ENCODE data around the gene DRAM1. TPM values are rescaled to one million over a fixed set of nuclear protein-coding genes. Genes with fewer than 3 reads are reported as not detected.
"Not testable (repeated sequence)": the region's sequence is repeated elsewhere in the genome, so short reads cannot be mapped to it uniquely, and the experiment has no call there.

DRAM1 gene
- total RNA-seq, 1 donor from 2014 or later: 20.4 TPM

DNA sequence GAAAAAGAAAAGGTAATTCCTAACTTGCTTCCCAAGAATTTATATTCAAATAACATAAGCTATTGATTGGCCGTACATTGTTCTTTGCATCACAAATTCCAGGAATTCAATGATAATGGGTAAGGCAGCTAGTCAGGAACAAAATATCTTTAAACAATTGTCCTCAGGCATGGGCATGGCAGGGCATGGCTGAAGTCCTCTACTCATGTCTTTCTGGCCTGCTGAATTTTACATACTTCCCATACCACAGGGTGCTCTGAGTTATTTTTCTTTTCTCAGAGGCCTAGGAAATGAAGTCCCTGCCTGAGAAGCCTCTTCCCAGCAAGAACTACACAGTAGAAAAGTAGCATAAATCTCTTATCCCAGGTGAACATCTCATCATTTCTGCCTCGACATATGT lies 15.1 kb upstream of the DRAM1 start:
- no peak for FAIRE-seq
- no peak for TF ChIP-seq EZH2 (IDR thresholded peaks at IDR 0.05; ENCODE audit: insufficient read depth, low read length)
- TF ChIP-seq, protein P1, sequence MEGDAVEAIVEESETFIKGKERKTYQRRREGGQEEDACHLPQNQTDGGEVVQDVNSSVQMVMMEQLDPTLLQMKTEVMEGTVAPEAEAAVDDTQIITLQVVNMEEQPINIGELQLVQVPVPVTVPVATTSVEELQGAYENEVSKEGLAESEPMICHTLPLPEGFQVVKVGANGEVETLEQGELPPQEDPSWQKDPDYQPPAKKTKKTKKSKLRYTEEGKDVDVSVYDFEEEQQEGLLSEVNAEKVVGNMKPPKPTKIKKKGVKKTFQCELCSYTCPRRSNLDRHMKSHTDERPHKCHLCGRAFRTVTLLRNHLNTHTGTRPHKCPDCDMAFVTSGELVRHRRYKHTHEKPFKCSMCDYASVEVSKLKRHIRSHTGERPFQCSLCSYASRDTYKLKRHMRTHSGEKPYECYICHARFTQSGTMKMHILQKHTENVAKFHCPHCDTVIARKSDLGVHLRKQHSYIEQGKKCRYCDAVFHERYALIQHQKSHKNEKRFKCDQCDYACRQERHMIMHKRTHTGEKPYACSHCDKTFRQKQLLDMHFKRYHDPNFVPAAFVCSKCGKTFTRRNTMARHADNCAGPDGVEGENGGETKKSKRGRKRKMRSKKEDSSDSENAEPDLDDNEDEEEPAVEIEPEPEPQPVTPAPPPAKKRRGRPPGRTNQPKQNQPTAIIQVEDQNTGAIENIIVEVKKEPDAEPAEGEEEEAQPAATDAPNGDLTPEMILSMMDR (IDR thresholded peaks at IDR 0.05; ENCODE audit: insufficient read depth, low read depth, low read length): no peak
- H3K4me3 Mint-ChIP-seq (ENCODE audit: unreplicated experiment): no peak overlapping the region
- Histone ChIP-seq H3K27me3 (ENCODE audit: insufficient read depth, low read length) (no peaks in the 10 kb centered on the region), H4K20me1 (ENCODE audit: insufficient read depth, low read length) (no peaks in the 10 kb centered on the region), H3K9me3 (ENCODE audit: insufficient read depth, low read depth, low read length) (no peaks in the 10 kb centered on the region), H3K27ac (ENCODE audit: low read depth, low read length) (no peak overlapping the region), H3K4me1 (ENCODE audit: insufficient read depth, low read length) (peaks cover 3% of the 10 kb centered on the region), H3K79me2 (ENCODE audit: insufficient read depth, low read length) (no peaks in the 10 kb centered on the region), H3K9ac (ENCODE audit: low read length) (no peak overlapping the region), H3K4me3 (ENCODE audit: insufficient read depth, low read depth, low read length) (no peak overlapping the region), H3K4me2 (ENCODE audit: low read length) (no peak overlapping the region), H3K36me3 (ENCODE audit: insufficient read depth, low read length) (no peaks in the 10 kb centered on the region), H2AFZ (ENCODE audit: low read depth, low read length) (no peak overlapping the region)
- no peaks in the 10 kb centered on the region for H3K27me3 Mint-ChIP-seq (ENCODE audit: low read depth, unreplicated experiment)
- no peak for DNase-seq (ENCODE audit: low read depth)
- H3K9me3 Mint-ChIP-seq (ENCODE audit: unreplicated experiment): peaks cover 8% of the 10 kb centered on the region
- peaks cover 6% of the 10 kb centered on the region for H3K4me1 Mint-ChIP-seq (ENCODE audit: low read depth, unreplicated experiment)
- no peaks in the 10 kb centered on the region for H3K36me3 Mint-ChIP-seq (ENCODE audit: low read depth, unreplicated experiment)
- no peak overlapping the region for H3K27ac Mint-ChIP-seq (ENCODE audit: unreplicated experiment)

DNA sequence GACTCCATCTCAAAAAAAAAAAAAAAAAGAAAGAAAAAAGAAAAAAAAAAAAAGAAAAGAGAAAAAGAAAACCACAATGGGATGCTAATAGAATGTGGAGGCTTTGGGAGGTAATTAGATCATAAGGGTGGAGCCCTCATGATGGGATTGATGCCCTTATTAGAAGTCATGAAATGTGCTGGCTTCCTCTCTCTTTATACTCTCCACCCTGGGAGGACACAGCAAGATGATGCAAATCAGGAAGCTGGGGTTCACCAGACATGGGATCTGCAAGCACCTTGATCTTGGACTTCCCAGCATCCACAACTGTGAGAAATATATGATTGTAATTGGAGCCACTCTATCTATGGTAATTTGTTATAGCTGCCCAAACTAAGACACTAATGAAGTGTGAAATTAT lies 13.4 kb upstream of the DRAM1 start:
- Histone ChIP-seq H3K27ac (ENCODE audit: low read depth, low read length) (no peak overlapping the region), H4K20me1 (ENCODE audit: insufficient read depth, low read length) (no peaks in the 10 kb centered on the region), H2AFZ (ENCODE audit: low read depth, low read length) (no peak overlapping the region), H3K4me3 (ENCODE audit: insufficient read depth, low read depth, low read length) (no peak overlapping the region), H3K36me3 (ENCODE audit: insufficient read depth, low read length) (no peaks in the 10 kb centered on the region), H3K27me3 (ENCODE audit: insufficient read depth, low read length) (no peaks in the 10 kb centered on the region), H3K4me2 (ENCODE audit: low read length) (no peak overlapping the region), H3K9ac (ENCODE audit: low read length) (no peak overlapping the region), H3K4me1 (ENCODE audit: insufficient read depth, low read length) (no peaks in the 10 kb centered on the region), H3K79me2 (ENCODE audit: insufficient read depth, low read length) (no peaks in the 10 kb centered on the region), H3K9me3 (ENCODE audit: insufficient read depth, low read depth, low read length) (no peaks in the 10 kb centered on the region)
- Mint-ChIP-seq H3K36me3 (ENCODE audit: low read depth, unreplicated experiment) (no peaks in the 10 kb centered on the region), H3K4me3 (ENCODE audit: unreplicated experiment) (no peak overlapping the region), H3K9me3 (ENCODE audit: unreplicated experiment) (peaks cover 8% of the 10 kb centered on the region), H3K4me1 (ENCODE audit: low read depth, unreplicated experiment) (peaks cover 6% of the 10 kb centered on the region), H3K27me3 (ENCODE audit: low read depth, unreplicated experiment) (no peaks in the 10 kb centered on the region), H3K27ac (ENCODE audit: unreplicated experiment) (peak overlapping the region; percentile 26)
- DNase-seq (ENCODE audit: low read depth) (no peak), FAIRE-seq (no peak)
- TF ChIP-seq, protein P1 (IDR thresholded peaks at IDR 0.05; ENCODE audit: insufficient read depth, low read depth, low read length): no peak
- TF ChIP-seq EZH2 (IDR thresholded peaks at IDR 0.05; ENCODE audit: insufficient read depth, low read length): no peak

DNA sequence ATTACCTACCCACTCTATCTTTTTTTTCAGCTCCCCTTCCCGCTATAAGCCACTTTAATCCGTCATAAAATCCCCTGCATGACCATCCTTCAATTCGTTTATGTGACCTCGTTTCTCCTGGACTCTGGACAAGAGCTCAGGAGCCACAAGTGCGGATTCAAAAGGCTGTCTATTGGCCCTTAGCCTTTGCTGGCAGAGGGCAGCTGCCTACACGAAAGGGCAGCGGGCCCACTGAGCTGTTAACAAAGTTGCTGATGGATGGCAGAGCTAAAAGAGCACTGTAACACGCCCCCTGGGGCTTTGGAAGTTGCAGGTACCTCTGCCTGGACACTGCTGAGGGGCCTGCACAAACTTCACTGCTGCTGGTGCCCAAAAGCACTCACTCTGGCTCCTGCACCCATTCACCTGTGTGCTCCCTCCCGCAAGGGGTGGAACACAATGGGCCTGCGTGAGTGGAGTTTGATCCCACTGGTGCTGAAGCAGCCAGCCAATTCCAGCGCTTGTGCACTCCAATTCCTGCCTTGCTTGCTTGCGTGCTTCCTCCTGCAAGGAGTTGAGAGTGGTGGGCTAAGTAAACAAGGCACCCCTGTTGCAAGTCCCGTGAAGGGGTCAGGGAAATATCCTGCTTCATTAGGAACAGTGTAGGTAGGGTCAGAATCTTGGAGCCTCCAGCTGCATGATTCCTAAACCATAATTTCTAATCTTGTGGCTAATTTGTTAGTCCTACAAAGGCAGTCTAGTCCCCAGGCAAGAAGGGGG lies 10.6 kb upstream of the DRAM1 start:
- Histone ChIP-seq H3K27ac (ENCODE audit: low read depth, low read length) (no peak overlapping the region), H4K20me1 (ENCODE audit: insufficient read depth, low read length) (no peaks in the 10 kb centered on the region), H3K4me3 (ENCODE audit: insufficient read depth, low read depth, low read length) (no peak overlapping the region), H3K79me2 (ENCODE audit: insufficient read depth, low read length) (no peaks in the 10 kb centered on the region), H3K36me3 (ENCODE audit: insufficient read depth, low read length) (no peaks in the 10 kb centered on the region), H3K4me1 (ENCODE audit: insufficient read depth, low read length) (no peaks in the 10 kb centered on the region), H3K4me2 (ENCODE audit: low read length) (no peak overlapping the region), H3K9me3 (ENCODE audit: insufficient read depth, low read depth, low read length) (no peaks in the 10 kb centered on the region), H2AFZ (ENCODE audit: low read depth, low read length) (no peak overlapping the region), H3K27me3 (ENCODE audit: insufficient read depth, low read length) (no peaks in the 10 kb centered on the region), H3K9ac (ENCODE audit: low read length) (no peak overlapping the region)
- DNase-seq (ENCODE audit: low read depth) (no peak), FAIRE-seq (no peak)
- H3K27me3 Mint-ChIP-seq (ENCODE audit: low read depth, unreplicated experiment): no peaks in the 10 kb centered on the region
- H3K36me3 Mint-ChIP-seq (ENCODE audit: low read depth, unreplicated experiment): no peaks in the 10 kb centered on the region
- H3K4me3 Mint-ChIP-seq (ENCODE audit: unreplicated experiment): no peak overlapping the region
- peaks cover 8% of the 10 kb centered on the region for H3K9me3 Mint-ChIP-seq (ENCODE audit: unreplicated experiment)
- H3K27ac Mint-ChIP-seq (ENCODE audit: unreplicated experiment): no peak overlapping the region
- TF ChIP-seq, protein P1 (IDR thresholded peaks at IDR 0.05; ENCODE audit: insufficient read depth, low read depth, low read length): no peak
- TF ChIP-seq EZH2 (IDR thresholded peaks at IDR 0.05; ENCODE audit: insufficient read depth, low read length): no peak
- H3K4me1 Mint-ChIP-seq (ENCODE audit: low read depth, unreplicated experiment): peaks cover 3% of the 10 kb centered on the region

DNA sequence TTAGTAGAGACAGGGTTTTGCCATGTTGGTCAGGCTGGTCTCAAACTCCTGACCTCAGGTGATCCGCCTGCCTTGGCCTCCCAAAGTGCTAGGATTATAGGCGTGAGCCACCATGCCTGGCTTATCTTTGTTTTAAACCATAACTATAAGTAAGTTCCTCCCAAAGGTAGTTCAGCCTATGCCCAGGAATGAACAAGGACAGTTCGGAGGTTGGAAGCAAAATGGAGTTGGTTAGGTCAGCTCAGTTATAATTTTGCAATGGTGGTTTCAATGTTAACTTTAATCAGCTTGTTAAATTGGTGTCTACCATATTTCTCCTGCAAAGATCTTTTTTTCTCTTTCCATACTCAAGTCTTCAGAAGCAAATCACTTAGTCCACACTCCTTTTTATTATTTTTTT lies 9.8 kb upstream of the DRAM1 start:
- H3K9ac ChIP-seq (ENCODE audit: low read length); H3K27me3 ChIP-seq (ENCODE audit: insufficient read depth, low read length); H3K4me2 ChIP-seq (ENCODE audit: low read length); H3K36me3 Mint-ChIP-seq (ENCODE audit: low read depth, unreplicated experiment); H3K9me3 ChIP-seq (ENCODE audit: insufficient read depth, low read depth, low read length); H3K4me3 ChIP-seq (ENCODE audit: insufficient read depth, low read depth, low read length); H3K4me1 ChIP-seq (ENCODE audit: insufficient read depth, low read length); H3K79me2 ChIP-seq (ENCODE audit: insufficient read depth, low read length); H3K9me3 Mint-ChIP-seq (ENCODE audit: unreplicated experiment); H3K27ac ChIP-seq (ENCODE audit: low read depth, low read length); H3K27ac Mint-ChIP-seq (ENCODE audit: unreplicated experiment); H3K4me3 Mint-ChIP-seq (ENCODE audit: unreplicated experiment); H2AFZ ChIP-seq (ENCODE audit: low read depth, low read length); H3K36me3 ChIP-seq (ENCODE audit: insufficient read depth, low read length); H3K27me3 Mint-ChIP-seq (ENCODE audit: low read depth, unreplicated experiment); DNase-seq (ENCODE audit: low read depth); H3K4me1 Mint-ChIP-seq (ENCODE audit: low read depth, unreplicated experiment); FAIRE-seq; H4K20me1 ChIP-seq (ENCODE audit: insufficient read depth, low read length): not testable (repeated sequence)
